HG03103 (cell line): Measurements from ENCODE around the gene TBL1Y.
"Not testable (repeated sequence)": the region's sequence is repeated elsewhere in the genome, so short reads cannot be mapped to it uniquely, and the experiment has no call there.

ENCODE experiments used
- ATAC-seq: cut with Tn5 transposase; IDR thresholded peaks from one replicate; pipeline ENCODE4 v1.9.1; 2021; ENCODE audit warnings: low read depth; ENCODE audit not compliant: unreplicated experiment

Gene TBL1Y

DNA sequence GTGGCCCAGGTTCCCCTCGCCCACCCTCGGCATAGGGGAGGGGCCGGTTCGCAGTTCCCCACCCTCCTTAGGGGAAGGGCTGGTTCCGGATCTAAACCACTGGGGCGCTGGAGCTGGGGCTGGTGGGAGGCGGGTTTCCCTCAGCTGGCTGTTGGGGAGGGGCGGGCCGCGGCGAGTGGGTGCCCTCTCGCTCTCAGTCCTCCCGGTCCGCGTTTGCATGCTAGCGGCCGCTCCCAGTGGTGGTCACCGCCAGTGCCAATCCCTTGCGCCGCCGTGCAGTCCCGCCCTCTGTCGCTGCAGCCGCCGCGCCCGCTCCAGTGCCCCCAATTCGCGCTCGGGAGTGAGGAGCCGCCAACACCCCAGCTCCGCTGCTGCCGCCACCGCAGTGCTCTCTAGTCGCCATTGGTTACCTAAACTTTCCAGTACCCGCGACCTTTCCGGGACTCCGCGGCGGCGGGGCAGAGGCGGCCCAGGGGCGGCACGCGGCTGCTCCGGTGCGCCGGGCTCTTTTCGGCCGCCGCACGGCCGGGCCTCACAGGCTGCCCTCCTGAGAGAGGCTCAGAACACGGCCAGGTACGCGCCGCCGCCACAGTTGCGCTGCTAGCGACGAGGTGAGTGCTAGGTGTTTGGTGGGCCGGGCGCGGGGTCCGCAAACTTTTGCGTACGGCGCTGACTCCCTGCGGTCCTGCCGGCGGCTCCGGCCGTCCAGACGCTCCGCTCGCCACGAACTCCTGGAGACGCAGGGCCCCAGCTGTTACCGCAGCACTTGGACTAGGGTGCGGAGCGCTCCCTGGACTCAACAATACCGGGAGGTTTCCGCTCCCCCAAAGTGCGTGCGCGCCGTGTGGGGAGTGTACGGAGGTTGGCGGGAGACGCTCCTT lies at the start of gene TBL1Y:
TBL1Y (plus strand) TSS at position 326 of the 881 bp plus-strand sequence. CDS start 114,388 bp downstream, outside the sequence.
- no peak for ATAC-seq

GRCh38 chrY:6894496-6894895 lies 16.0 kb upstream of the TBL1Y start:
- no peak for ATAC-seq

DNA sequence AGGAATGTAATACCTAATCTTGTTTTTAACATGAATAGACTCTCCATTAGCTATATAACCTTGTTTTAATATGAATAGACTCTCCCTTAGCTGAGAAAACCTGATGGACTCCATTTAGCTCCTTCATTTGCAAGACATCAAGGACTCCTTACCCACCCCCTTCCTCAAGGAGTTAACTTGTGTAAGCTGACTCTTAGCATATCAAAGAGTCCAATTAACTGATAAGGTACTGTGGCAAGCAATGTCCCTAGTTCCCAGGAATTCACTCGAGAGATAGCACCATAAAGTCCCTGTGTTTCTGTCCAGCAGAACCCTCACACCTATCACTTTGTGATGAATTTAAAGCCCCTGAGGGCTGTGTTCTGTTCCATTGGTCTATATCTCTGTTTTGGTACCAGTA lies 15.3 kb upstream of the TBL1Y start:
- ATAC-seq: no peak

DNA sequence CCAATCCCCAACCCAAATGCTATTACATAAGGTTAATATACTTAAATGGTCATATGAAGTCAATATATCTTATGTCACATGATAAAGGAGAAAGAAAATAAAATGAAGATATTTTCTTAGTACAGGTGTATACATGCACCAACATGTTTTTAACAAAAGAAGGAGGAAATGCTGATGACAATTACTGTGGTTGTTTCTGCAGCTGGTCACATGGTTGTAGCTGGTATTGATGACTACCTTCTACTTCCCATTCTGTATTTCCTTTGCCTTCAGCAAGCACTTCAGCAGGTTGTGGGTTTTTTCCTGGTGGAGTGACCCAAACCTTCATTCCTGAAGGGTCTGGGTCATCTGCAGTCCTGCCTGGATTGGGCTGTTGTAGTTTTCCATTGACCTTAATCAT lies 8.4 kb upstream of the TBL1Y start:
- not testable (repeated sequence) for ATAC-seq

GRCh38 chrY:6907591-6907990 lies 2.9 kb upstream of the TBL1Y start:
- ATAC-seq: no peak

DNA sequence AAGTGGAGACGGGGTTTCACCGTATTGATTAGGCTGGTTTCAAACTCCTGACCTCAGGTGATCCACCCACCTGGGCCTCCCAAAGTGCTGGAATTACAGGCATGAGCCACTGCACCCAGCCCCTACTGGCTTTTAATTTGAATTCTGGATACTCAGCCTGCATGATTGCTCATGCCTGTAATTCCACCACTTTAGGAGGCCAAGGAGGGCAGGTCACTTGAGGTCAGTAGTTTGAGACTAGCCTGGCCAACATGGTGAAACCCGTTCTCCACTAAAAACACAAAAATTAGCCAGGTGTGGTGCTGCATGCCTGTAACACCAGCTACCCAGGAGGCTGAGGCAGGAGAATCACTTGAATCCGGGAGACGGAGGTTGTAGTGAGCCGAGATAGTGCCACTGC lies 2.5 kb upstream of the TBL1Y start:
- not testable (repeated sequence) for ATAC-seq

DNA sequence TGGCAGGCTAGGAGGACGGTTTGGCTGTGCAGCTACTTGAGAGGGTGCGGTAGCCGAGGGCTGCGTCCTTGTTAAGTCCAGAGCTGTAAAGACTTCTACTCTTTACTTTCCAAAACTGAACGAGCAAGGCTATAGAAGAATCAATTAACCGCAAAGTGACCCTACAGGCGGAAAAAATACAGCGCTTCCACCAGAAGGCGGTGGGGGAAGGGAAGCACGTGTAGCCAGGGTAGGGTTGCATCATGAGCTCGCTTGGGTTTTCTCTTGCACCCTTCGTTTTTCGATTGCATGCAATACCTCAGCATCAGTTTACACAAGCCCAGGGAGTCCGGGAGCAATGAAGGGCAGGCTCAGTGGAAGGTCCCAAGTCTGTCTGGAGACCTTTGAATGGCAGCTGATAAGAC lies 1.4 kb upstream of the TBL1Y start:
- no peak for ATAC-seq

- no peak for ATAC-seq
Observed at GRCh38 chrY:6909856-6910255, 641 bp upstream of the TBL1Y start.

- no peak for ATAC-seq
Observed at GRCh38 chrY:6911253-6911881, 870 bp downstream of the TBL1Y start, which contains the start of gene AMELY. Gene AMELY (minus strand): TSS chrY:6911752. CDS start chrY:6872608, 39,144 bp downstream.

GRCh38 chrY:6913362-6913761 lies 2.9 kb downstream of the TBL1Y start:
- ATAC-seq: no peak

DNA sequence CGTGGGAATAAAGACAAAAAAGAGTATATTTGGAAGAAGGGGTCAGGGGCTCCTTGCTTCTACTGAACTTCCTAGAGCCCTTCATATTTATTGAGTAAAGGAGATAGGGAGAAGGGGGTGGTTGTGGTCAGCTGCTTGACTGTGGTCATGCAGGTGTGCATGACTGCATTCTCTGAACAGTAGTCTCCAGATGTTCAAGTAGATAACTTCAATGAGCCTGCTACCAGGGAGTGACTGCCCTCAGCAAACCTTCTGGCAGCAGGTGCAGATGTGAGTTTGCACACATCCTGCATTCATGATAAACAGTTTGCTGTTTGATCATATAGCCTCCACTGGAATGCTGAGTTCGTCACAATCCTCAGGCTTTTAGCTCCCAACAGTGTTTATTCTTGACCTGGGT lies 10.6 kb downstream of the TBL1Y start:
- ATAC-seq: no peak

DNA sequence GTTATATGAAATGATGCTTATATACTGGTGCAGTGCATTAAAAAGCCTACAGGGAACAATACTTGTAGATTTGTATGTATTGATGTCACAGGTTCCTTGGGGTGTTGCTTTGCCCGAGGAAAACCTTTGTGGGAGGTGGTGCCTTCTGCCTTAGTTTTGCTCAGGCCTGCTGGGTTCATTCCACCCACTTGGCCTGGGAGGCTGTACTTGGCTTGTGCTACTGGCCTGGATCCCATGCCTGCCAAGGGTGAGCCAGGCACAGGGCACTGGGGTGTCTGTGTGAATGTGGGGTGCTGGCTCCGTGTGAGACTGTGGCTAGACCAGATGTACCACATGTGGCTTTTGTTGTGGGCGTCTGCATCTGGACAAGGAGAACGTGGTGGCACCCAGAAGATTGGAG lies 17.8 kb downstream of the TBL1Y start:
- ATAC-seq: no peak

GRCh38 chrY:6929237-6929636 lies 18.7 kb downstream of the TBL1Y start:
- no peak for ATAC-seq

DNA sequence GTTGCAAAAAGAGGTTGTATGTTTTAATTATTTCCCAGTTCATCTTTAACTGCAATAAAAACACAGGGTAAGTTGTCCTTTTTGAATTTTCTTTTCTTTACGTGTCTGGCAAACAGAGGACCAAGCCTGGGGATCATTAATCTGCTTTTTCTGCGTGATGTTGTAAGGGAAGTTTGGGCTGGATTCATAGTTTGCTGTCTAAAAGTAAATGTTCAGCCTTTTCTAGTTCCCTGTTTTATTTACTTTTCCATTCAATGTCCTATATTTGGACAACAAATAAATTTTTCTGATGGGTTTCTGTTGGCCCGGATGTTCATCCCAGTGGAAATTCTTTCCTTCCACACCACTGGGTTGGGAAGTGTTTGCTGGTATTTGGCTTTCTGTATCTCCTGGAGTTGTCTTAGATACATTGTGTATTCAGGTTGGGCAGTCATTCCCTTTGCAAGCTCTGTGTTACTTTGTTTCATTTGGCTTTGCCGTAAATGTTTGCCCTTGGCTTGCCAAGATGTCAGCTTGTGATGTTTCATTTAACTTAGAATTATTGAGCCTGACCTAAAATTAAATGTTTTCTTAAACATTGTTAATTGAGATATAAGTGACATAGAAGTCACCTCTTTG lies 21.4 kb downstream of the TBL1Y start:
- ATAC-seq: no peak

- no peak for ATAC-seq
Observed at GRCh38 chrY:6935497-6935896, 25.0 kb downstream of the TBL1Y start.

GRCh38 chrY:6947695-6948094 lies 37.2 kb downstream of the TBL1Y start:
- ATAC-seq: no peak

GRCh38 chrY:6948378-6948777 lies 37.9 kb downstream of the TBL1Y start:
- ATAC-seq: no peak

DNA sequence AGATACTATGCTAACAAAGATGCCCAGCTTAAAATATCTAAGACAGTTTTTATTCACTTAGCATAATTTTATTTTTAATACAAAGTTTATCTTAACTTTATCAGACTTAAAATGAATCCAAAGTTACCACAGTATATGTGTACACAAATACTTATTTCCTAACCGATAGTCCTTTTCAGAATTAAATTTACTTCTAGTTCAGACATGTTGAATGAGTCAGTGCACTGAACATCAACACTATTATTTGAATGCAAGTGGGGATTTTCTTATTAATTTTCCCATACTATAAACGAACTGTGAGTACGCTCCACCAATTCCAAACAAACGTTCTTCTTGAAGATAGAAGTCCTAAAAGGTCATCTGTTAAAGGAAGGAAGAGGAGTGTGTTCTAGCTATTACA lies 39.5 kb downstream of the TBL1Y start:
- no peak for ATAC-seq

GRCh38 chrY:6964732-6965131 lies 54.2 kb downstream of the TBL1Y start:
- ATAC-seq: no peak

GRCh38 chrY:6966521-6966920 lies 56.0 kb downstream of the TBL1Y start:
- ATAC-seq: no peak

DNA sequence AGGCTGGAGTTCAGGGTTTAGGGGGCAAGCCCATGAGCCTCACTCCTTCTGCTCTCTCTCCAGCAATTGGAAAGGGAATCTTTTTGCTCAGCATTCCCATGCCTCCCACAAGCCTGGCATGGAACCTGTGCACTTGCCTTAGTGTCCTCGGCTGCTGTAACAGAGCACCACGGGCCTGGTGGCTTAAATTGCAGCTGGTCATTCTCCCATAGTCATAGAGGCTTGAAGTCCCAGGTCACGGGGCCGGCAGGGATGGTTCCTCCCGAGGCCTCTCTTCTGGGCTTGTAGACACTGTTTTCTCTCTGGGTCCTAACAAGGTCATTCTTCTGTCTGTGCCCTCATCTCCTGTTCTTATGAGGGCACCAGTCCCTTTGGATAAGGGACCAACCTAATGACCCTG lies 57.2 kb downstream of the TBL1Y start:
- ATAC-seq: no peak
